Measurements from ENCODE around the gene TMEM134.

DNA sequence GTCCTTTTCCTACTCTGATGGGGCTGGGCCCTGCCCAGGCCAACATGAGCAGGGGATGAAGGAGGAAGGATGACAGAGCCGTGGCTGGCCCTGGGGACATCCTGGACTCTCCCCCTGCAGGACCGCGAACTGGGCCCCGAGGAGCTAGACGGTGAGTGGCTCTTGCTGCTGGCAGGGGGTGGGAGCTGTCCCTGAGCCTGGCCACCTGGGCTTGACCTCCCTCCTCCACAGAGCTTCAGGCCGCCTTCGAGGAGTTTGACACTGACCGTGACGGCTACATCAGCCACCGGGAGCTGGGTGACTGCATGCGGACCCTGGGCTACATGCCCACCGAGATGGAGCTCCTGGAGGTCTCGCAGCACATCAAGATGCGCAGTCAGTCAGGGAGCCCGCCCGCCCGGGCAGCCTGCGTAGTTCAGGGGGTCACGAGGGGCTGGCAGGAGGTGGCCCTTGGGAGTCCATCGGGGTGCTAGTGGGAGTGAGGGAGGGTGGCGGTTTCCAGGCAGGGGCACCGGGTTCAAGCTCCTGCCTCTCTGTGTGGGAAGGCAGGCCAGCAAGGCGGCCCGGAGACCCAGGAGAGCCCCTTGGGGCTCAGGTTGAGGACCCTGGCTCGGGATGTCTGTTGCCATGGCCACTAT lies 12.9 kb downstream of the TMEM134 start:
- TF ChIP-seq, protein P1, sequence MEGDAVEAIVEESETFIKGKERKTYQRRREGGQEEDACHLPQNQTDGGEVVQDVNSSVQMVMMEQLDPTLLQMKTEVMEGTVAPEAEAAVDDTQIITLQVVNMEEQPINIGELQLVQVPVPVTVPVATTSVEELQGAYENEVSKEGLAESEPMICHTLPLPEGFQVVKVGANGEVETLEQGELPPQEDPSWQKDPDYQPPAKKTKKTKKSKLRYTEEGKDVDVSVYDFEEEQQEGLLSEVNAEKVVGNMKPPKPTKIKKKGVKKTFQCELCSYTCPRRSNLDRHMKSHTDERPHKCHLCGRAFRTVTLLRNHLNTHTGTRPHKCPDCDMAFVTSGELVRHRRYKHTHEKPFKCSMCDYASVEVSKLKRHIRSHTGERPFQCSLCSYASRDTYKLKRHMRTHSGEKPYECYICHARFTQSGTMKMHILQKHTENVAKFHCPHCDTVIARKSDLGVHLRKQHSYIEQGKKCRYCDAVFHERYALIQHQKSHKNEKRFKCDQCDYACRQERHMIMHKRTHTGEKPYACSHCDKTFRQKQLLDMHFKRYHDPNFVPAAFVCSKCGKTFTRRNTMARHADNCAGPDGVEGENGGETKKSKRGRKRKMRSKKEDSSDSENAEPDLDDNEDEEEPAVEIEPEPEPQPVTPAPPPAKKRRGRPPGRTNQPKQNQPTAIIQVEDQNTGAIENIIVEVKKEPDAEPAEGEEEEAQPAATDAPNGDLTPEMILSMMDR (IDR thresholded peaks at IDR 0.05 in 4 of 5, conservative IDR thresholded peaks at IDR 0.05 in 1 of 5), result no peak
- TF ChIP-seq POLR2A (IDR thresholded peaks at IDR 0.05), result no peak
